Loucy (cell line): Measurements from ENCODE around the gene GALNT10.

ENCODE experiments used
- H2AFZ ChIP-seq: fragments of 200-600 bp; sonication (generic); 2 replicates; pipeline ENCODE4 v1.6.0; 2016; ENCODE audit warnings: antibody characterized with exemption, mild to moderate bottlenecking, low read length, moderate library complexity
- H3F3A ChIP-seq: fragments of 200-600 bp; 2 replicates; pipeline ENCODE4 v1.6.0; 2016; ENCODE audit warnings: antibody characterized with exemption, low read depth, mild to moderate bottlenecking
- H3K27me3 ChIP-seq: fragments of 200-600 bp; sonication (generic); 2 replicates; pipeline ENCODE4 v1.6.1; 2014; ENCODE audit warnings: low read length, mild to moderate bottlenecking; ENCODE audit not compliant: insufficient read depth, poor library complexity, severe bottlenecking
- H3K36me3 ChIP-seq: fragments of 200-600 bp; sonication (generic); 2 replicates; pipeline ENCODE4 v1.6.1; 2016; ENCODE audit warnings: low read length; ENCODE audit not compliant: insufficient read depth
- H3K4me1 ChIP-seq: fragments of 200-600 bp; sonication (generic); 2 replicates; pipeline ENCODE4 v1.5.1; 2014; ENCODE audit warnings: low read length, mild to moderate bottlenecking; ENCODE audit not compliant: insufficient read depth, poor library complexity, severe bottlenecking
- H3K4me2 ChIP-seq: fragments of 200-600 bp; sonication (generic); 2 replicates; pipeline ENCODE4 v1.6.0; 2014; ENCODE audit warnings: antibody characterized with exemption, low read length, low read depth, mild to moderate bottlenecking; ENCODE audit not compliant: poor library complexity, severe bottlenecking
- H3K4me3 ChIP-seq: fragments of 200-600 bp; sonication (generic); 2 replicates; pipeline ENCODE4 v1.5.1; 2014; ENCODE audit warnings: low read length, mild to moderate bottlenecking, mixed read lengths; ENCODE audit not compliant: poor library complexity, severe bottlenecking
- H3K79me2 ChIP-seq: fragments of 200-600 bp; sonication (generic); 2 replicates; pipeline ENCODE4 v1.6.1; 2014; ENCODE audit warnings: low read length; ENCODE audit not compliant: insufficient read depth
- H3K9ac ChIP-seq: fragments of 200-600 bp; sonication (generic); 2 replicates; pipeline ENCODE4 v1.6.0; 2014; ENCODE audit warnings: mild to moderate bottlenecking, low read depth, low read length, moderate library complexity; ENCODE audit not compliant: poor library complexity, severe bottlenecking
- H3K9me2 ChIP-seq: fragments of 200-600 bp; sonication (generic); replicated peaks from 2 replicates; pipeline ENCODE4 v1.6.1; 2016; ENCODE audit warnings: low read depth, low read length, mixed read lengths
- H3K9me3 ChIP-seq: fragments of 200-600 bp; sonication (generic); 2 replicates; pipeline ENCODE4 v1.6.1; 2014; ENCODE audit warnings: mild to moderate bottlenecking, antibody characterized with exemption, low read length, low read depth; ENCODE audit not compliant: insufficient read depth
- H4K20me1 ChIP-seq: fragments of 200-600 bp; sonication (generic); 2 replicates; pipeline ENCODE4 v1.6.0; 2014; ENCODE audit warnings: antibody characterized with exemption, low read length, mild to moderate bottlenecking; ENCODE audit not compliant: insufficient read depth, poor library complexity, severe bottlenecking
- CTCF ChIP-seq: fragments of 200-600 bp; sonication (generic); conservative IDR thresholded peaks from 2 replicates; pipeline ENCODE4 v1.5.1; 2014; ENCODE audit warnings: mild to moderate bottlenecking, antibody characterized with exemption, low read length
- EZH2phosphoT487 ChIP-seq: fragments of 200-600 bp; IDR thresholded peaks from 2 replicates; pipeline ENCODE4 v1.6.1; 2018; ENCODE audit warnings: antibody characterized with exemption, mild to moderate bottlenecking, moderate library complexity, borderline replicate concordance

GALNT10 gene

GRCh38 chr5:154241021-154241420 is 50.5 kb downstream of the GALNT10 start:
- no peak overlapping the region for H3K4me2 ChIP-seq
- no peaks in the 10 kb centered on the region for H3K36me3 ChIP-seq
- H3F3A ChIP-seq, result no peaks in the 10 kb centered on the region
- no peaks in the 10 kb centered on the region for H4K20me1 ChIP-seq
- no peaks in the 10 kb centered on the region for H3K27me3 ChIP-seq
- no peaks in the 10 kb centered on the region for H3K9me3 ChIP-seq
- peaks cover 40% of the 10 kb centered on the region for H3K4me1 ChIP-seq
- no peak overlapping the region for H3K4me3 ChIP-seq
- H3K9ac ChIP-seq, result no peak overlapping the region
- H2AFZ ChIP-seq, result no peak overlapping the region
- H3K9me2 ChIP-seq, result no peaks in the 10 kb centered on the region
- TF ChIP-seq EZH2phosphoT487 (no peak), CTCF (no peak)
- peaks cover 22% of the 10 kb centered on the region; the same call in 1 of the 2 replicates for H3K79me2 ChIP-seq

DNA sequence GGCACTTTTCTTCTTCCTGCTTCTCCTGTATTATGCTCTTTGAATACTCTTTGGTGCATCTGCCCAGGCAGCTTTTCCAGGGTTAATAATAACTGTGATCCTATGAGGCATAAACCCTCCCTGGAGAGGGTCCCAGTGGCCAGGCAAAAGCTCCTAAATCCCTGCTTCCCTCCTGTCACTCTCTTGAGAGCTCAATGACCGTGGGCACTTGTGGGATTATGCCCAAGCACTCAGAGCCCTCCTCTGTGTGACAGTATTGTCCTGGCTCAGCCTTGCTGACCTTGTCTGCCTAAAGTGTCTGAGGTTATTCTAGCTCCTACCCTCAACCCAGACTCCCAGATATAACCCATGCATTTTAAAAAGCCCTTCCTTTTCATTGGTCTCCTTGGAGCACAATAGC is 51.9 kb downstream of the GALNT10 start:
- TF ChIP-seq EZH2phosphoT487 (no peak), CTCF (no peak)
- H3K27me3 ChIP-seq, result no peaks in the 10 kb centered on the region
- no peaks in the 10 kb centered on the region for H3K9me3 ChIP-seq
- no peak overlapping the region for H2AFZ ChIP-seq
- H3K4me3 ChIP-seq, result no peak overlapping the region
- no peaks in the 10 kb centered on the region for H3K9me2 ChIP-seq
- H3K9ac ChIP-seq, result no peak overlapping the region
- H4K20me1 ChIP-seq, result no peaks in the 10 kb centered on the region
- H3K79me2 ChIP-seq, result peaks cover 21% of the 10 kb centered on the region; the same call in 1 of the 2 replicates
- H3F3A ChIP-seq, result no peaks in the 10 kb centered on the region
- no peaks in the 10 kb centered on the region for H3K36me3 ChIP-seq
- H3K4me1 ChIP-seq, result peaks cover 26% of the 10 kb centered on the region
- no peak overlapping the region for H3K4me2 ChIP-seq

- no peaks in the 10 kb centered on the region for H3K9me3 ChIP-seq
- H3K9ac ChIP-seq, result no peak overlapping the region
- H3K9me2 ChIP-seq, result no peaks in the 10 kb centered on the region
- H3K4me3 ChIP-seq, result no peak overlapping the region
- no peak overlapping the region for H3K4me2 ChIP-seq
- H3K79me2 ChIP-seq, result peaks cover 19% of the 10 kb centered on the region; the same call in 1 of the 2 replicates
- H3F3A ChIP-seq, result no peaks in the 10 kb centered on the region
- peaks cover 21% of the 10 kb centered on the region for H3K4me1 ChIP-seq
- H3K36me3 ChIP-seq, result no peaks in the 10 kb centered on the region
- TF ChIP-seq CTCF (no peak), EZH2phosphoT487 (no peak)
- no peaks in the 10 kb centered on the region for H3K27me3 ChIP-seq
- H2AFZ ChIP-seq, result no peak overlapping the region
- no peaks in the 10 kb centered on the region for H4K20me1 ChIP-seq
These were observed 52.4 kb downstream of the GALNT10 start for GRCh38 chr5:154242964-154243376.
